ENCODE measurements around the gene CACNA1C.

CACNA1C gene

DNA sequence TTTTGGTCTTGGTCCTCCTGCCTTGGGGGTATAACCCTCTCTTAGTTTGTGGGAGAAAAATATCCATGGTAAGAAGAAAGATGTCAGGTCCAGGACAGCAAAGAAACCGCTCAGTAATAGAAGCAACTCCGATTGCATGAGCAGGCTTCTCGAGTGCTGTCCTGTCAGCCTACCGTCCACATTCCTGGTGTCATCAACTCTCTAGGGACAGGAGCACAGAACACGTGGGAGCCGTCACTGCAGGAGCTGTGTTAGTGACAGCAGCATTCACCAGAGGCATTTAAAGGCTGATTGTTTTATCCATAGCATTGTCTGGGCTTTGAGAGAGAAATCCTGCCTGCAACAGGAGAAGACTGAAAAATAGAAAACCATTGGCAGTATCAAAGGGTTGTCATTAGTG lies 244.2 kb downstream of the CACNA1C start:
- no peaks in the 10 kb centered on the region for H3K9me3 ChIP-seq (replicated peaks in 1 of 11)
- no peaks in the 10 kb centered on the region for H4K20me1 ChIP-seq
- H3K27ac ChIP-seq, result peak overlapping the region in 9 of 11 experiments; percentile 76 to 94 (median 87); a peak in 18 of 22 replicates
- peak overlapping the region; percentile 72 to 92 (median 86) for H3K4me2 ChIP-seq
- peaks cover 73 to 99% (median 89%) of the 10 kb centered on the region in 10 experiments for H3K4me1 ChIP-seq
- no peaks in the 10 kb centered on the region for H3K27me3 ChIP-seq
- TF ChIP-seq Cebpa-rat (IDR thresholded peaks at IDR 0.05), result no peak
- peak overlapping the region in 8 of 11 experiments; percentile 54 to 79 (median 70); a peak in 15 of 22 replicates for H3K9ac ChIP-seq
- H3K4me3 ChIP-seq, result peak overlapping the region in 2 of 10 experiments; percentile 6 to 11; a peak in 2 of 20 replicates
- no peaks in the 10 kb centered on the region for H3K36me3 ChIP-seq

DNA sequence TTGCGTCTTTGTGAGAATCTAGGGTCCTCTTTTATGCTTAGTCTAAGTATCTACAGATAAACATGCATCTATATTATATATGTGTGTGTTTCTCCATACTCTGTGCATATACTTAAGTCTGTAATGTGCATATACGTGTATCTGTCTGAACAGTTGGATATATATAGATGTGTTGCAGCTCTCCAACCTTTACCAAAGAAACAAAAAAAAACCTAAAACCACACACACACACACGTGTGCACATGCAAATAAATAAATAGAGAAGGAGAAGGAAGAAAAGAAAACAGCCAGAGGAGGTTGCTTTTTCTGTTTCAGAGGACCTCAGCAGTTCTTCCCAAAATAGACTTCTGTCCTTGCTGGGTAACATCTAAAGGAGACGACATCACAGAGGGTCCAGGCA lies 244.9 kb downstream of the CACNA1C start:
- Histone ChIP-seq H4K20me1 (no peaks in the 10 kb centered on the region), H3K9ac (peak overlapping the region in 8 of 11 experiments; percentile 17 to 79 (median 58); a peak in 13 of 22 replicates), H3K4me1 (peaks cover 71 to 99% (median 91%) of the 10 kb centered on the region in 10 experiments), H3K4me3 (peak overlapping the region in 2 of 10 experiments; percentile 10 to 13; a peak in 2 of 20 replicates), H3K4me2 (peak overlapping the region; percentile 72 to 92 (median 86)), H3K27me3 (no peaks in the 10 kb centered on the region), H3K9me3 (replicated peaks in 1 of 11) (no peaks in the 10 kb centered on the region), H3K36me3 (no peaks in the 10 kb centered on the region), H3K27ac (peak overlapping the region in 9 of 11 experiments; percentile 76 to 94 (median 87); a peak in 18 of 22 replicates)
- TF ChIP-seq Cebpa-rat (IDR thresholded peaks at IDR 0.05), result no peak

DNA sequence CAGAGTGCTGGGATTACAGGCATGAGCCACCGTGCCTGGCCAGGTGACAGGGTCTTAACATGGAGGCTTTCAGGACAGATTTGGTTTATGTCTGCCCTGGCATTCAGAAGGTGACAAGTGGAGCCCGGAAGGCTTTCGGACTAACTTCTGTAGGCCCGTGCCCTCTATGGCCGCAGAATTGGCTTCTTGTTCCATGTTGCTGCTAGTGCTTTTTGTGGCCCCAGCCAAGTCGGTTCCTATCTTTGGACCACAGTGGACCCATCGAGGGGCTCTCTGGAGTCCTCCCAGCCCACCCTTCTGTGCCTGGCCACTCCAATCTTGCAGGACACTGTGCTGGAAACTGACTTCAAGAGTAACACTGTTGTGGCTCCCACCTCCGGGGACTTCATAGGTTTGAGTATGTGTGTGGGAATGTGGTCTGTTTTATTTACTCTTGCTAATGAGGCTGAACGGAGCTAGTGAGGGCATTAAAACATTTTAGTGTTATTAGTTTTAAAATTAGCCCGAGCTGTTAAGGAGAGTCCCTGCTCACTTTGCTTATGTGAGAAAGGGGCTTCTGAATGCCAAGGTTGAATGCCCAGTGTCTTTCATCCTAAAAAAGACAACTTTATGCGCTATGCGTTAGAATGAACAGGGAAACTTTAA lies 245.9 kb downstream of the CACNA1C start:
- 0 out of 22 replicates have a peak overlapping the region, but pooled peaks of 2 of the 11 experiments have one; percentile 2 to 6 for H3K9ac ChIP-seq
- no peak for TF ChIP-seq Cebpa-rat (IDR thresholded peaks at IDR 0.05)
- no peaks in the 10 kb centered on the region for H3K36me3 ChIP-seq
- peak overlapping the region; percentile 72 to 92 (median 86) for H3K4me2 ChIP-seq
- no peaks in the 10 kb centered on the region for H3K27me3 ChIP-seq
- H3K9me3 ChIP-seq (replicated peaks in 1 of 11), result no peaks in the 10 kb centered on the region
- peak overlapping the region in 9 of 11 experiments; percentile 2 to 94 (median 87); a peak in 17 of 22 replicates for H3K27ac ChIP-seq
- H4K20me1 ChIP-seq, result no peaks in the 10 kb centered on the region
- no peak overlapping the region for H3K4me3 ChIP-seq
- H3K4me1 ChIP-seq, result peaks cover 71 to 99% (median 96%) of the 10 kb centered on the region in 10 experiments

DNA sequence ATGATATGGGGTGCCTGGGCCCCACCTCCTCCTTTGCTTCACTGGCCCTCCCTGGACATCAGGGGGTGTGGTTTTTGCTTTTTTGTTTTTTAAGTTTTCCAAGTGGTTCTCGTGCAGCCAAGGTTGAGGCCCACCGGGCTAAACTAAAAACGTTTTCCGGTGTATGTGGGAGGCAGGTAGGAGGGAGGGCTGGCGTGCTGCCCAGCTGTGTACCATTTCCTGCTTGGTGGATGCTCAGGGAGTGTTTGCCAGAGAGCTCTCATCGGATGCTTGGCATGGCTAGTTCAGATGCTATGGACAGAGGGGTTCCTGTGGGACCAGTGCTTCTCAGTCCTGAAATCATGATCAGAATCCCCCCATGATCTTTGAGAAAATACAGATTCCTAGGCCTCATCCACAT lies 246.4 kb downstream of the CACNA1C start:
- Histone ChIP-seq H3K36me3 (no peaks in the 10 kb centered on the region), H3K4me2 (peak overlapping the region; percentile 72 to 92 (median 86)), H3K4me3 (no peak overlapping the region), H3K27me3 (0 out of 22 replicates have a peak, but pooled peaks cover 0 to 4% (median 0%) of the 10 kb centered on the region in 11 experiments), H3K9me3 (replicated peaks in 1 of 11) (no peaks in the 10 kb centered on the region), H3K27ac (peak overlapping the region in 8 of 11 experiments; percentile 6 to 94 (median 87); a peak in 13 of 22 replicates), H4K20me1 (no peaks in the 10 kb centered on the region), H3K9ac (0 out of 22 replicates have a peak overlapping the region, but pooled peaks of 1 of the 11 experiments have one; percentile 2), H3K4me1 (peaks cover 71 to 100% (median 97%) of the 10 kb centered on the region in 10 experiments)
- no peak for TF ChIP-seq Cebpa-rat (IDR thresholded peaks at IDR 0.05)

DNA sequence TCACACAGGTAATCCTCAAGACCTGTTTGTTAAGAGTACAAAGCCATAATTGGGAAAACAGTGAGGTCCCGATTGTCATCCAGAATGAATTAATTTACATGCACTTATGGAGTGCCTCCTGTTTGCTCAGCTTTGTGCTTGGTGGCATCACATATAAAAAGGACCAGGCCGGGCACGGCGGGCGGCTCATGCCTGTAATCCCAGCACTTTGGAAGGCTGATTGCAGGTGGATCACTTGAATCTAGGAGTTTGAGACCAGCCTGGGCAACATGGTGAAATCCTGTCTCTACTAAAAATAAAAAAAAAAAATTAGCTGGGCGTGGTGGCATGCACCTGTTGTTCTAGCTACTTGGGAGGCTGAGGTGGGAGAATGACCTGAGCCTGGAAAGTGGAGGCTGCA lies 247.4 kb downstream of the CACNA1C start:
- H3K36me3 ChIP-seq, result no peaks in the 10 kb centered on the region
- H3K4me2 ChIP-seq, result peak overlapping the region in 7 of 11 experiments; percentile 1 to 92 (median 86); a peak in 7 of 22 replicates
- peaks cover 63 to 100% (median 97%) of the 10 kb centered on the region in 10 experiments for H3K4me1 ChIP-seq
- no peak overlapping the region for H3K27ac ChIP-seq
- no peak for TF ChIP-seq Cebpa-rat (IDR thresholded peaks at IDR 0.05)
- no peak overlapping the region for H3K9ac ChIP-seq
- H3K9me3 ChIP-seq (replicated peaks in 1 of 11), result no peaks in the 10 kb centered on the region
- no peak overlapping the region for H3K4me3 ChIP-seq
- H4K20me1 ChIP-seq, result no peaks in the 10 kb centered on the region
- 0 out of 22 replicates have a peak, but pooled peaks cover 0 to 4% (median 0%) of the 10 kb centered on the region in 11 experiments for H3K27me3 ChIP-seq

DNA sequence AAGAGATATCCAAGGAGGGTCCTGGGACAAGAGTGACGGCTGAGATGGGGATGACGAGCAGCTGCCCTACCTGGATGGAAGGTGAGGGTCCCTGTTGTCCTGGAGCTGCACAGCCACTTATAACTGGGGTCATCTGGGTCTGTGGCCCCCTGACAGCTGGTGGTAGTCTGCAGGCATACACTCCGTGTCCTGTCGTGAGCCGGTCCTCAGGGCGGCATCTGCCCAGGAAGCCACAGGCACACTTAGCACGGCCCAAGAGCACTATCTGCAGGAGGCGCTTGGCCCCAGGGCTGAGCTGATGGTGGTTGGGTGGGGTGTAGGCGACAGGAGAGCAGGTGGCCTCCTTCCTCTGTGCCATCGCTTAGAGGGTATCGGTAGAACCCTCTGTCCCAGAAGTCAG lies 248.1 kb downstream of the CACNA1C start:
- Histone ChIP-seq H3K4me2 (peak overlapping the region in 9 of 11 experiments; percentile 1 to 86 (median 42); a peak in 15 of 22 replicates), H3K27me3 (0 out of 22 replicates have a peak, but pooled peaks cover 0 to 4% (median 0%) of the 10 kb centered on the region in 11 experiments), H3K36me3 (no peaks in the 10 kb centered on the region), H3K4me3 (no peak overlapping the region), H4K20me1 (no peaks in the 10 kb centered on the region), H3K4me1 (peaks cover 61 to 100% (median 97%) of the 10 kb centered on the region in 10 experiments), H3K9me3 (replicated peaks in 1 of 11) (no peaks in the 10 kb centered on the region), H3K9ac (no peak overlapping the region), H3K27ac (no peak overlapping the region)
- TF ChIP-seq Cebpa-rat (IDR thresholded peaks at IDR 0.05), result no peak

DNA sequence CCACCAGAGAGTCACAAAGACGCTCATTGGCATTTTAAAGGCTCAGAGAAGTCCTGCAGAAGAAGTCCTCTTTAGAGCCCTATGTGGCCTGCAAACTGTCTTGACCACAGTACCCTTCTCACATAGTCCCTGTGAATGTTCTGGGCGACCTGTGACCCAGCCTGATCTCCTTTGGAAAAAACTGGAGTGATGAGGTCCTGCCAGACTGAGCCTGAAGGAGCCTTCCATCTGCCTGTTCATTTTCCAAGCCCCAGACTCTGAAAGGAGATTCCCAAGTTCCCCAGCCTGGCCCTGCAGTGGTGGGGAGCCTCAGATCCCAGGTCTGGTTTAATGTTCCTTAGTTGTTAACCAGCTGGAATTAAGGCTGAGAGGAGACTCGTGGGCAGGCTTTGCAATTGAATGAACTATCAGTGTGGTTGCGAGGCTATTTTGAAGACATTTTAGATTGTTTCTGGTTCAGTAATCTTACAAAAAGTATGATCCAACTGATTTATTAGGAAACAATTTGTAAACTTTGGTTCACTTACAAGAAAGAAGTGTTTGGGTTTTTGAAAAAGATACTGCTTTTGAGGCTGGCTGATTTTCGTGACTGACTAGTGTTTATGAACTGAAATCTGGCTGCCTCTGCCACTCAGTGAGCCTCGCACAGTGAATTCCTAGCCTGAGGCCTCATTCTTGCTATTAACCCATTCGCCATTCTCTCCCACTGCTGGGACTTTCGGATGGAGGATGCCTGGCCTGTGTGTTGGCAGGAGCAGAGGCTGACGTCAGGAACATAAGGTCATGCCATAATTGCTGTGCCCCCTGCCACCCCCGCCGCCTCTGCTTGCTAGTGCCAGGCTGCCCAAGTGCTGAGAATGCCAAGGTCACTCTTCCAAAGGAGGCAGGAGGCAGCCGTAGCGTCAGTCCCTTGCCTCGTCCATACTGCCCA lies 249.0 kb downstream of the CACNA1C start:
- no peaks in the 10 kb centered on the region for H3K9me3 ChIP-seq (replicated peaks in 1 of 11)
- no peaks in the 10 kb centered on the region for H4K20me1 ChIP-seq
- peak overlapping the region in 9 of 11 experiments; percentile 1 to 86 (median 42); a peak in 18 of 22 replicates for H3K4me2 ChIP-seq
- no peak overlapping the region for H3K4me3 ChIP-seq
- no peak for TF ChIP-seq Cebpa-rat (IDR thresholded peaks at IDR 0.05)
- H3K27me3 ChIP-seq, result 0 out of 22 replicates have a peak, but pooled peaks cover 0 to 4% (median 0%) of the 10 kb centered on the region in 11 experiments
- H3K36me3 ChIP-seq, result no peaks in the 10 kb centered on the region
- H3K4me1 ChIP-seq, result peaks cover 61 to 100% (median 97%) of the 10 kb centered on the region in 10 experiments
- no peak overlapping the region for H3K9ac ChIP-seq
- peak overlapping the region in 2 of 11 experiments; percentile 4 to 32; a peak in 1 of 22 replicates for H3K27ac ChIP-seq

DNA sequence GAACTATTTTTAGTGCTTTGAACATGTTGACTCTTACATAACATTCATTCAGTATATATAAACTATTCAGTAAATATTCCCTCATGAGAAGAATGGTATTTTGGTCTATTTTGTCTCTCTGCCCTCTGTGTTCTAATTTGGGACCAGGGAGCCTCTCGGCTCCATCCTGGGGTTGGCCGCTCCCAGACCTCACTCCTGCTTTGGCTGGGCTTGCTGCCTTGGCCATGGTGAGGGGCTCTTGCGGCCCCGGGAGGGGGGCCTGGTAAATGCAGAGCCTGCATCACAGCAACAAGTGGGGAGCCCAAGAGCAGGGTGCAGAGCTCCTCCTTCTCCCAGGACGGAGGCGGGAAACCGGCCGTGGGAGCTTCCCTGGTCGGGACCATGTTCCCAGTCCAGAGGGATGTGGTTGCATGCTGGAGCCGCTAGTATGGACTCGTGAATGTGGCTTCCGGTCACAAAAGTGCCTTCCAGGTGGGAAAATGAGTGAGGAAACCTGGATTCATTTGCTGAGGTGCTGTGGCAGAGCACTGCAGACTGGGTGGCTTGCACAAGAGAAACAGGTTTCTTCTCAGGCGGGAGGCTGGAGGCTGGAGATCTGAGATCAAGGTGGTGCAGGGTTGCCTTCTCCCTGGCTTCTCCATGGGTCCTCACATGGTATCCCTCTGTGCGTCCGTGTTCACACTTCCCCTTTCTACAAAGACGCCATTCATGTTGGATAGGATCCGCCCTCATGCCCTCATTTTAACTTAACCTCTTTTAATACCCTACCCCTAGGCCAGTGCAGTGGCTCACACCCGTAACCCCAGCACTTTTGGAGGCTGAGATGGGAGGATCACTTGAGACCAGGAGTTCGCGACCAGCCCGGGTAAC lies 250.2 kb downstream of the CACNA1C start:
- no peak for TF ChIP-seq Cebpa-rat (IDR thresholded peaks at IDR 0.05)
- Histone ChIP-seq H3K36me3 (no peaks in the 10 kb centered on the region), H3K4me2 (peak overlapping the region; percentile 31 to 89 (median 83); a peak in 21 of 22 replicates), H3K27ac (peak overlapping the region in 1 of 11 experiments; percentile 46; a peak in 1 of 22 replicates), H3K4me1 (peaks cover 58 to 100% (median 97%) of the 10 kb centered on the region in 10 experiments), H3K9ac (no peak overlapping the region), H4K20me1 (no peaks in the 10 kb centered on the region), H3K27me3 (0 out of 22 replicates have a peak, but pooled peaks cover 0 to 4% (median 0%) of the 10 kb centered on the region in 11 experiments), H3K4me3 (no peak overlapping the region), H3K9me3 (replicated peaks in 1 of 11) (no peaks in the 10 kb centered on the region)
